Neural cell (in vitro differentiated cells): ENCODE results near the gene TRIM44. TPM values are rescaled to one million over a fixed set of nuclear protein-coding genes. Genes with fewer than 3 reads are reported as not detected.

Experiments
- H2AFZ ChIP-seq: fragments of 200-600, 300-800 bp; sonication (generic), shearing (Covaris generic); 2 replicates; pipeline ENCODE4 v1.6.0; 2014; ENCODE audit warnings: low read depth, mild to moderate bottlenecking, antibody characterized with exemption, low read length, moderate library complexity
- H3F3A ChIP-seq: fragments of 200-600 bp; shearing (Covaris generic); 2 replicates; pipeline ENCODE4 v1.6.1; 2016; ENCODE audit warnings: mild to moderate bottlenecking, moderate library complexity, mixed read lengths, antibody characterized with exemption, low read length; ENCODE audit not compliant: insufficient read depth, poor library complexity, severe bottlenecking
- H3K27ac ChIP-seq: fragments of 200-600, 300-800 bp; sonication (generic), shearing (Covaris generic); 2 replicates; pipeline ENCODE4 v1.5.1; 2014; ENCODE audit warnings: mild to moderate bottlenecking, low read length, moderate library complexity
- H3K27me3 ChIP-seq: fragments of 300-800, 200-600 bp; sonication (generic), shearing (Covaris generic); 2 replicates; pipeline ENCODE4 v1.6.0; 2014; ENCODE audit warnings: mild to moderate bottlenecking, low read depth, low read length, moderate library complexity; ENCODE audit not compliant: insufficient read depth
- H3K36me3 ChIP-seq: fragments of 300-800, 200-600 bp; sonication (generic), shearing (Covaris generic); 2 replicates; pipeline ENCODE4 v1.5.1; 2014; ENCODE audit warnings: mild to moderate bottlenecking, antibody characterized with exemption, low read length, moderate library complexity; ENCODE audit not compliant: insufficient read depth
- H3K4me2 ChIP-seq: fragments of 300-800, 200-600 bp; sonication (generic), shearing (Covaris generic); 2 replicates; pipeline ENCODE4 v1.6.0; 2014; ENCODE audit warnings: mild to moderate bottlenecking, low read length
- H3K4me3 ChIP-seq: fragments of 300-800, 200-600 bp; sonication (generic), shearing (Covaris generic); 2 replicates; pipeline ENCODE4 v1.5.1; 2014; ENCODE audit warnings: mild to moderate bottlenecking, low read length, moderate library complexity
- H3K79me2 ChIP-seq: fragments of 200-600 bp; shearing (Covaris generic); replicated peaks from 2 replicates; pipeline ENCODE4 v1.6.0; 2014; ENCODE audit warnings: mild to moderate bottlenecking, low read length, moderate library complexity; ENCODE audit not compliant: insufficient read depth
- H3K9ac ChIP-seq: fragments of 300-800, 200-600 bp; sonication (generic), shearing (Covaris generic); 2 replicates; pipeline ENCODE4 v1.6.1; 2016; ENCODE audit warnings: mild to moderate bottlenecking, low read length, mixed read lengths
- H3K9me2 ChIP-seq: fragments of 200-600 bp; shearing (Covaris generic); 2 replicates; pipeline ENCODE4 v1.6.1; 2016; ENCODE audit warnings: mild to moderate bottlenecking, low read length, mixed read lengths; ENCODE audit not compliant: insufficient read depth
- H3K9me3 ChIP-seq: fragments of 200-600, 300-800 bp; sonication (generic), shearing (Covaris generic); 2 replicates; pipeline ENCODE4 v1.6.1; 2016; ENCODE audit warnings: mild to moderate bottlenecking, mixed run types, low read length, moderate library complexity, mixed read lengths
- H4K20me1 ChIP-seq: fragments of 200-600 bp; shearing (Covaris generic); 2 replicates; pipeline ENCODE4 v1.6.1; 2016; ENCODE audit warnings: mild to moderate bottlenecking, mixed run types; ENCODE audit not compliant: insufficient read depth
- CTCF ChIP-seq: fragments of 450-650 bp; IDR thresholded peaks from 2 replicates; pipeline ENCODE4 v1.5.1; 2014; ENCODE audit warnings: antibody characterized with exemption, mild to moderate bottlenecking, moderate library complexity; ENCODE audit not compliant: poor library complexity, severe bottlenecking
- EP300 ChIP-seq: fragments of 450-650 bp; conservative IDR thresholded peaks from 2 replicates; pipeline ENCODE4 v1.6.1; 2014; ENCODE audit warnings: antibody characterized with exemption, mild to moderate bottlenecking, moderate library complexity; ENCODE audit not compliant: poor library complexity, severe bottlenecking
- EZH2 ChIP-seq: fragments of 200-600, 300-800 bp; shearing (Covaris generic), sonication (generic); IDR thresholded peaks from 2 replicates; pipeline ENCODE4 v1.6.1; 2014; ENCODE audit warnings: antibody characterized with exemption, low read length, borderline replicate concordance, mild to moderate bottlenecking; ENCODE audit not compliant: insufficient read depth, poor library complexity, severe bottlenecking
- MXI1 ChIP-seq: fragments of 450-650 bp; conservative IDR thresholded peaks from 2 replicates; pipeline ENCODE4 v1.6.1; 2014; ENCODE audit warnings: antibody characterized with exemption, mild to moderate bottlenecking; ENCODE audit not compliant: poor library complexity, severe bottlenecking
- POLR2AphosphoS5 ChIP-seq: IDR thresholded peaks from 2 replicates; pipeline ENCODE4 v1.6.1; 2012
- RAD21 ChIP-seq: fragments of 450-650 bp; conservative IDR thresholded peaks from 2 replicates; pipeline ENCODE4 v1.6.1; 2014; ENCODE audit warnings: antibody characterized with exemption, mild to moderate bottlenecking, moderate library complexity
- SMC3 ChIP-seq: fragments of 450-650 bp; conservative IDR thresholded peaks from 2 replicates; pipeline ENCODE4 v1.6.1; 2014; ENCODE audit warnings: antibody characterized with exemption, mild to moderate bottlenecking, moderate library complexity; ENCODE audit not compliant: poor library complexity
- TAF1 ChIP-seq: IDR thresholded peaks from 2 replicates; pipeline ENCODE4 v1.6.1; 2012; ENCODE audit warnings: low read depth
- polyA plus RNA-seq: library from polyadenylated mRNA; depleted of rRNA; stranded (reverse); fragments of >200 nt; gene quantifications from 2 replicates; pipeline ENCODE4 v1.2.3, GENCODE V29; 2014
- TF ChIP-seq, protein P1 (sequence below): IDR thresholded peaks from 2 replicates; pipeline ENCODE4 v1.6.1; 2012; ENCODE audit warnings: borderline replicate concordance

Gene TRIM44
- polyA plus RNA-seq, 1 donor from 2014 or later, result 14.9 TPM

- H3K79me2 ChIP-seq, result no peaks in the 10 kb centered on the region
- H4K20me1 ChIP-seq, result no peaks in the 10 kb centered on the region
- H3K4me2 ChIP-seq, result no peak overlapping the region
- no peaks in the 10 kb centered on the region for H3F3A ChIP-seq
- no peak overlapping the region for H3K4me3 ChIP-seq
- no peaks in the 10 kb centered on the region for H3K9me2 ChIP-seq
- TF ChIP-seq RAD21 (no peak), TAF1 (no peak), MXI1 (no peak), EZH2 (no peak), EP300 (no peak), POLR2AphosphoS5 (no peak), SMC3 (no peak), CTCF (no peak)
- TF ChIP-seq, protein P1, sequence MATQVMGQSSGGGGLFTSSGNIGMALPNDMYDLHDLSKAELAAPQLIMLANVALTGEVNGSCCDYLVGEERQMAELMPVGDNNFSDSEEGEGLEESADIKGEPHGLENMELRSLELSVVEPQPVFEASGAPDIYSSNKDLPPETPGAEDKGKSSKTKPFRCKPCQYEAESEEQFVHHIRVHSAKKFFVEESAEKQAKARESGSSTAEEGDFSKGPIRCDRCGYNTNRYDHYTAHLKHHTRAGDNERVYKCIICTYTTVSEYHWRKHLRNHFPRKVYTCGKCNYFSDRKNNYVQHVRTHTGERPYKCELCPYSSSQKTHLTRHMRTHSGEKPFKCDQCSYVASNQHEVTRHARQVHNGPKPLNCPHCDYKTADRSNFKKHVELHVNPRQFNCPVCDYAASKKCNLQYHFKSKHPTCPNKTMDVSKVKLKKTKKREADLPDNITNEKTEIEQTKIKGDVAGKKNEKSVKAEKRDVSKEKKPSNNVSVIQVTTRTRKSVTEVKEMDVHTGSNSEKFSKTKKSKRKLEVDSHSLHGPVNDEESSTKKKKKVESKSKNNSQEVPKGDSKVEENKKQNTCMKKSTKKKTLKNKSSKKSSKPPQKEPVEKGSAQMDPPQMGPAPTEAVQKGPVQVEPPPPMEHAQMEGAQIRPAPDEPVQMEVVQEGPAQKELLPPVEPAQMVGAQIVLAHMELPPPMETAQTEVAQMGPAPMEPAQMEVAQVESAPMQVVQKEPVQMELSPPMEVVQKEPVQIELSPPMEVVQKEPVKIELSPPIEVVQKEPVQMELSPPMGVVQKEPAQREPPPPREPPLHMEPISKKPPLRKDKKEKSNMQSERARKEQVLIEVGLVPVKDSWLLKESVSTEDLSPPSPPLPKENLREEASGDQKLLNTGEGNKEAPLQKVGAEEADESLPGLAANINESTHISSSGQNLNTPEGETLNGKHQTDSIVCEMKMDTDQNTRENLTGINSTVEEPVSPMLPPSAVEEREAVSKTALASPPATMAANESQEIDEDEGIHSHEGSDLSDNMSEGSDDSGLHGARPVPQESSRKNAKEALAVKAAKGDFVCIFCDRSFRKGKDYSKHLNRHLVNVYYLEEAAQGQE, result no peak
- no peaks in the 10 kb centered on the region for H3K27me3 ChIP-seq
- H3K9ac ChIP-seq, result no peak overlapping the region
- no peak overlapping the region for H3K27ac ChIP-seq
- H3K36me3 ChIP-seq, result no peaks in the 10 kb centered on the region
- no peaks in the 10 kb centered on the region for H3K9me3 ChIP-seq
- H2AFZ ChIP-seq, result no peak overlapping the region
These were observed 74.4 kb downstream of the TRIM44 start for GRCh38 chr11:35736952-35737351.

- no peak overlapping the region for H3K4me2 ChIP-seq
- no peak overlapping the region for H3K9ac ChIP-seq
- no peaks in the 10 kb centered on the region for H3K36me3 ChIP-seq
- H3K9me2 ChIP-seq, result no peaks in the 10 kb centered on the region
- H4K20me1 ChIP-seq, result no peaks in the 10 kb centered on the region
- no peak overlapping the region for H3K4me3 ChIP-seq
- no peak for TF ChIP-seq RAD21
- peak; percentile 45 for TF ChIP-seq POLR2AphosphoS5
- H2AFZ ChIP-seq, result no peak overlapping the region
- H3K27ac ChIP-seq, result no peak overlapping the region
- no peaks in the 10 kb centered on the region for H3F3A ChIP-seq
- H3K79me2 ChIP-seq, result no peaks in the 10 kb centered on the region
- no peaks in the 10 kb centered on the region for H3K9me3 ChIP-seq
- no peaks in the 10 kb centered on the region for H3K27me3 ChIP-seq
These were observed 77.7 kb downstream of the TRIM44 start for GRCh38 chr11:35740061-35740799.
